HepG2 (cell line): ENCODE data around the gene SKI. TPM values are rescaled to one million over a fixed set of nuclear protein-coding genes. Genes with fewer than 3 reads are reported as not detected.
A peak's percentile ranks its signal among the peaks of the same experiment; 100 is the strongest.

Experiments
- DNMT1 ChIP-seq: sonication (generic); formaldehyde crosslinking; IDR thresholded peaks from 2 replicates; pipeline ENCODE4 v1.5.1; 2020; ENCODE audit warnings: mild to moderate bottlenecking, missing genetic modification reagents
- GTF3A ChIP-seq: sonication (generic); formaldehyde crosslinking; conservative IDR thresholded peaks from 2 replicates; pipeline ENCODE4 v1.4.0; 2020; ENCODE audit warnings: mild to moderate bottlenecking, missing genetic modification reagents
- HMG20B ChIP-seq: conservative IDR thresholded peaks from 2 replicates; pipeline ENCODE4 v1.6.1; 2016; ENCODE audit warnings: missing genetic modification reagents, missing compliant biosample characterization
- KAT8 ChIP-seq: IDR thresholded peaks from 2 replicates; pipeline ENCODE4 v1.6.1; 2016; ENCODE audit warnings: missing genetic modification reagents, missing compliant biosample characterization
- KDM5A ChIP-seq: fragments of 200-600 bp; sonication (generic); IDR thresholded peaks from 2 replicates; pipeline ENCODE4 v1.7.0; 2018; ENCODE audit warnings: antibody characterized with exemption, mild to moderate bottlenecking, low read length, borderline replicate concordance
- PTBP1 ChIP-seq: fragments of 200-400 bp; formaldehyde crosslinking; IDR thresholded peaks from 2 replicates; pipeline ENCODE4 v1.6.1; 2018; ENCODE audit warnings: low read length, low read depth; ENCODE audit not compliant: poor library complexity, severe bottlenecking
- SOX13 ChIP-seq, 3 experiments: fragments of 450-650 bp in 1 of 3; sonication (generic) in 1 of 3; formaldehyde crosslinking in 1 of 3; IDR thresholded peaks in 2 of 3; conservative IDR thresholded peaks in 1 of 3; 2 replicates each; pipeline versions ENCODE4 v1.5.0 to v1.6.1; 2016 to 2020; ENCODE audit warnings: antibody characterized with exemption in 1 of 3, mild to moderate bottlenecking in 1 of 3, missing compliant biosample characterization in 1 of 3, missing genetic modification reagents in 1 of 3, moderate library complexity in 1 of 3
- ZNF337 ChIP-seq: sonication (generic); formaldehyde crosslinking; IDR thresholded peaks from 2 replicates; pipeline ENCODE4 v1.5.1; 2020; ENCODE audit warnings: missing genetic modification reagents, low read depth, mild to moderate bottlenecking, borderline replicate concordance
- ZNF367 ChIP-seq: sonication (generic); formaldehyde crosslinking; IDR thresholded peaks from 2 replicates; pipeline ENCODE4 v1.4.0; 2020; ENCODE audit warnings: missing genetic modification reagents, borderline replicate concordance
- ZNF557 ChIP-seq: sonication (generic); formaldehyde crosslinking; IDR thresholded peaks from 2 replicates; pipeline ENCODE4 v1.4.0; 2020; ENCODE audit warnings: missing genetic modification reagents
- ZNF75D ChIP-seq: sonication (generic); formaldehyde crosslinking; IDR thresholded peaks from 2 replicates; pipeline ENCODE4 v1.8.1; 2023; ENCODE audit warnings: missing genetic modification reagents, mild to moderate bottlenecking, borderline replicate concordance
- ZNF891 ChIP-seq: sonication (generic); formaldehyde crosslinking; IDR thresholded peaks from 2 replicates; pipeline ENCODE4 v1.5.0; 2020; ENCODE audit warnings: mild to moderate bottlenecking, missing genetic modification reagents
- ZSCAN30 ChIP-seq: sonication (generic); formaldehyde crosslinking; IDR thresholded peaks from 2 replicates; pipeline ENCODE4 v1.5.0; 2020; ENCODE audit warnings: mild to moderate bottlenecking, missing genetic modification reagents
- polyA plus RNA-seq, 8 experiments: library from polyadenylated mRNA; depleted of rRNA in 3 of 8; stranded (reverse) in 7 of 8; unstranded in 1 of 8; fragments of >200 nt; fragmentation: Illumina TruSeq in 4 of 8; extraction: Trizol in 4 of 8; gene quantifications; 2 replicates each; pipeline versions ENCODE4 v1.2.1 to v1.2.3, GENCODE V29; 2011 to 2016; ENCODE audit warnings: low read depth in 4 of 8, missing spikeins in 1 of 8, mixed read lengths in 1 of 8; ENCODE audit not compliant: insufficient read depth in 1 of 8
- total RNA-seq, 5 experiments: library from RNA; depleted of rRNA; stranded (reverse); fragments of >200 nt; fragmentation: Illumina TruSeq; extraction: Trizol; gene quantifications; 2 replicates each; pipeline ENCODE4 v1.2.3, GENCODE V29; 2016; ENCODE audit warnings: low read depth in 1 of 5
- TF ChIP-seq, protein P1 (sequence below): sonication (generic); formaldehyde crosslinking; IDR thresholded peaks from one replicate; pipeline ENCODE4 v1.5.1; 2020; ENCODE audit warnings: mild to moderate bottlenecking, missing genetic modification reagents; ENCODE audit errors: not compliant biosample characterization
- TF ChIP-seq, protein P2 (sequence below): sonication (generic); formaldehyde crosslinking; IDR thresholded peaks from 2 replicates; pipeline ENCODE4 v1.4.0; 2020; ENCODE audit warnings: missing genetic modification reagents
- TF ChIP-seq, protein P3 (sequence below): sonication (generic); formaldehyde crosslinking; IDR thresholded peaks from 2 replicates; pipeline ENCODE4 v1.4.0; 2020; ENCODE audit warnings: missing genetic modification reagents

Gene SKI
- total and polyA plus RNA-seq, 2 of the 13 experiments (the other 11 are each of a cell fraction or from before 2014, with no cell fraction given) = 4.7 to 6.9 TPM

DNA sequence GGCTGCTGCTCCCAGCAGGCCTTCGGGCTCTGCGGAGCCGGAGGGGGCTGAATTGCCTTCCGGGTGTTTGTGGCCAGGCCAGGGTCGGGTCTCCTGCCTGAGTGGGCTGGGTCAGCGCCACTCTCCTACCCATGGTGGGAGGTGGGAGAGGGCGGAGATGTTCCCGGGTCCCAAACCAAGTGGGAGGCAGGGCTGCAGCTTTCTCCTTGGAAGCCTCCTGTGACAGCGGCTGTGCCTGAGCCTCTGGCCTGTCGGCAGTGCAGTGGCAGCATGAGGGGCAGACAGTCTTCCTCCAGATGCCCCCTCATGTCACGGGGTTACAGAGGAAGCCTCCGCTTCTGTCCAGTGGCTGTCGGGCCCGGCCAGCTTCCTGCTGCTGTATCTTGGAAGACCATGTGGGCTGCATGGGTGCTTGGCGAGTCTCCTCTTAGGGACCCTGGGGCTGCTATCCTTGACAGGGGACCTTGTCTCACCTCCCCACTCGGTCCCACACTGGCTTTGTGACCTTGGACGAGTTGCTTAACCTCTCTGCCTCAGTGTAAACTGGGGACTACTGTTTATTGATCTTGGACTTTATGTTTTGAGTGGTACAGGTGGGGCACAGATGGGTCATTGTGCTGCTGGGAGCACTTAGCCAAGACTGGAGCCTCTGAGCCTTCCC lies 4.3 kb downstream of the SKI start (continued):
- TF ChIP-seq SOX13 (IDR thresholded peaks at IDR 0.05) (peak; percentile 49; the same call in 1 of the 2 replicates), SOX13 (CRISPR knock-in tag; conservative IDR thresholded peaks at IDR 0.05 in 1 of 2, IDR thresholded peaks at IDR 0.05 in 1 of 2) (peak in 1 of 2 experiments; percentile 90; a peak in 2 of 4 replicates), ZNF557 (no peak), HMG20B (CRISPR knock-in tag) (0 out of 2 replicates have a peak, but pooled peaks have one; percentile 49), KAT8 (CRISPR knock-in tag) (peak; percentile 45; the same call in 1 of the 2 replicates), ZNF891 (no peak; the same call in 1 of the 2 replicates), GTF3A (CRISPR knock-in tag) (peak; percentile 36; the same call in 1 of the 2 replicates), ZSCAN30 (no peak), ZNF337 (CRISPR knock-in tag) (no peak), ZNF75D (CRISPR knock-in tag) (no peak), DNMT1 (no peak), KDM5A (peak; percentile 36; the same call in 1 of the 2 replicates), ZNF367 (no peak), PTBP1 (no peak)
- TF ChIP-seq, protein P1, sequence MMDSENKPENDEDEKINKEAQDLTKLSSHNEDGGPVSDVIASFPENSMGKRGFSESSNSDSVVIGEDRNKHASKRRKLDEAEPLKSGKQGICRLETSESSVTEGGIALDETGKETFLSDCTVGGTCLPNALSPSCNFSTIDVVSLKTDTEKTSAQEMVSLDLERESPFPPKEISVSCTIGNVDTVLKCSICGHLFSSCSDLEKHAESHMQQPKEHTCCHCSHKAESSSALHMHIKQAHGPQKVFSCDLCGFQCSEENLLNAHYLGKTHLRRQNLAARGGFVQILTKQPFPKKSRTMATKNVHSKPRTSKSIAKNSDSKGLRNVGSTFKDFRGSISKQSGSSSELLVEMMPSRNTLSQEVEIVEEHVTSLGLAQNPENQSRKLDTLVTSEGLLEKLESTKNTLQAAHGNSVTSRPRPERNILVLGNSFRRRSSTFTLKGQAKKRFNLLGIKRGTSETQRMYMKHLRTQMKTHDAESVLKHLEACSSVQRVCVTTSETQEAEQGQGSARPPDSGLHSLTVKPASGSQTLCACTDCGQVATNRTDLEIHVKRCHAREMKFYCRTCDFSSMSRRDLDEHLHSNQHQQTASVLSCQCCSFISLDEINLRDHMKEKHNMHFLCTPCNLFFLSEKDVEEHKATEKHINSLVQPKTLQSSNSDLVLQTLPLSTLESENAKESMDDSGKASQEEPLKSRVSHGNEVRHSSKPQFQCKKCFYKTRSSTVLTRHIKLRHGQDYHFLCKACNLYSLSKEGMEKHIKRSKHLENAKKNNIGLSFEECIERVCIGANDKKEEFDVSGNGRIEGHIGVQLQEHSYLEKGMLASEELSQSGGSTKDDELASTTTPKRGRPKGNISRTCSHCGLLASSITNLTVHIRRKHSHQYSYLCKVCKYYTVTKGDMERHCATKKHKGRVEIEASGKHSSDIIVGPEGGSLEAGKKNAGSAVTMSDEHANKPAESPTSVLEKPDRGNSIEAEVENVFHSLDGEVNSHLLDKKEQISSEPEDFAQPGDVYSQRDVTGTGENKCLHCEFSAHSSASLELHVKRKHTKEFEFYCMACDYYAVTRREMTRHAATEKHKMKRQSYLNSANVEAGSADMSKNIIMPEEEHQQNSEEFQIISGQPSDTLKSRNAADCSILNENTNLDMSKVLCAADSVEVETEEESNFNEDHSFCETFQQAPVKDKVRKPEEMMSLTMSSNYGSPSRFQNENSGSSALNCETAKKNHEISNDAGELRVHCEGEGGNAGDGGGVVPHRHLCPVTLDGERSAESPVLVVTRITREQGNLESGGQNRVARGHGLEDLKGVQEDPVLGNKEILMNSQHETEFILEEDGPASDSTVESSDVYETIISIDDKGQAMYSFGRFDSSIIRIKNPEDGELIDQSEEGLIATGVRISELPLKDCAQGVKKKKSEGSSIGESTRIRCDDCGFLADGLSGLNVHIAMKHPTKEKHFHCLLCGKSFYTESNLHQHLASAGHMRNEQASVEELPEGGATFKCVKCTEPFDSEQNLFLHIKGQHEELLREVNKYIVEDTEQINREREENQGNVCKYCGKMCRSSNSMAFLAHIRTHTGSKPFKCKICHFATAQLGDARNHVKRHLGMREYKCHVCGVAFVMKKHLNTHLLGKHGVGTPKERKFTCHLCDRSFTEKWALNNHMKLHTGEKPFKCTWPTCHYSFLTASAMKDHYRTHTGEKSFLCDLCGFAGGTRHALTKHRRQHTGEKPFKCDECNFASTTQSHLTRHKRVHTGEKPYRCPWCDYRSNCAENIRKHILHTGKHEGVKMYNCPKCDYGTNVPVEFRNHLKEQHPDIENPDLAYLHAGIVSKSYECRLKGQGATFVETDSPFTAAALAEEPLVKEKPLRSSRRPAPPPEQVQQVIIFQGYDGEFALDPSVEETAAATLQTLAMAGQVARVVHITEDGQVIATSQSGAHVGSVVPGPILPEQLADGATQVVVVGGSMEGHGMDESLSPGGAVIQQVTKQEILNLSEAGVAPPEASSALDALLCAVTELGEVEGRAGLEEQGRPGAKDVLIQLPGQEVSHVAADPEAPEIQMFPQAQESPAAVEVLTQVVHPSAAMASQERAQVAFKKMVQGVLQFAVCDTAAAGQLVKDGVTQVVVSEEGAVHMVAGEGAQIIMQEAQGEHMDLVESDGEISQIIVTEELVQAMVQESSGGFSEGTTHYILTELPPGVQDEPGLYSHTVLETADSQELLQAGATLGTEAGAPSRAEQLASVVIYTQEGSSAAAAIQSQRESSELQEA = peak; percentile 43
- TF ChIP-seq, protein P2, sequence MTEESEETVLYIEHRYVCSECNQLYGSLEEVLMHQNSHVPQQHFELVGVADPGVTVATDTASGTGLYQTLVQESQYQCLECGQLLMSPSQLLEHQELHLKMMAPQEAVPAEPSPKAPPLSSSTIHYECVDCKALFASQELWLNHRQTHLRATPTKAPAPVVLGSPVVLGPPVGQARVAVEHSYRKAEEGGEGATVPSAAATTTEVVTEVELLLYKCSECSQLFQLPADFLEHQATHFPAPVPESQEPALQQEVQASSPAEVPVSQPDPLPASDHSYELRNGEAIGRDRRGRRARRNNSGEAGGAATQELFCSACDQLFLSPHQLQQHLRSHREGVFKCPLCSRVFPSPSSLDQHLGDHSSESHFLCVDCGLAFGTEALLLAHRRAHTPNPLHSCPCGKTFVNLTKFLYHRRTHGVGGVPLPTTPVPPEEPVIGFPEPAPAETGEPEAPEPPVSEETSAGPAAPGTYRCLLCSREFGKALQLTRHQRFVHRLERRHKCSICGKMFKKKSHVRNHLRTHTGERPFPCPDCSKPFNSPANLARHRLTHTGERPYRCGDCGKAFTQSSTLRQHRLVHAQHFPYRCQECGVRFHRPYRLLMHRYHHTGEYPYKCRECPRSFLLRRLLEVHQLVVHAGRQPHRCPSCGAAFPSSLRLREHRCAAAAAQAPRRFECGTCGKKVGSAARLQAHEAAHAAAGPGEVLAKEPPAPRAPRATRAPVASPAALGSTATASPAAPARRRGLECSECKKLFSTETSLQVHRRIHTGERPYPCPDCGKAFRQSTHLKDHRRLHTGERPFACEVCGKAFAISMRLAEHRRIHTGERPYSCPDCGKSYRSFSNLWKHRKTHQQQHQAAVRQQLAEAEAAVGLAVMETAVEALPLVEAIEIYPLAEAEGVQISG = peak; percentile 36; the same call in 1 of the 2 replicates
- TF ChIP-seq, protein P3, sequence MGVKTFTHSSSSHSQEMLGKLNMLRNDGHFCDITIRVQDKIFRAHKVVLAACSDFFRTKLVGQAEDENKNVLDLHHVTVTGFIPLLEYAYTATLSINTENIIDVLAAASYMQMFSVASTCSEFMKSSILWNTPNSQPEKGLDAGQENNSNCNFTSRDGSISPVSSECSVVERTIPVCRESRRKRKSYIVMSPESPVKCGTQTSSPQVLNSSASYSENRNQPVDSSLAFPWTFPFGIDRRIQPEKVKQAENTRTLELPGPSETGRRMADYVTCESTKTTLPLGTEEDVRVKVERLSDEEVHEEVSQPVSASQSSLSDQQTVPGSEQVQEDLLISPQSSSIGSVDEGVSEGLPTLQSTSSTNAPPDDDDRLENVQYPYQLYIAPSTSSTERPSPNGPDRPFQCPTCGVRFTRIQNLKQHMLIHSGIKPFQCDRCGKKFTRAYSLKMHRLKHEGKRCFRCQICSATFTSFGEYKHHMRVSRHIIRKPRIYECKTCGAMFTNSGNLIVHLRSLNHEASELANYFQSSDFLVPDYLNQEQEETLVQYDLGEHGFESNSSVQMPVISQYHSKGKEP (CRISPR knock-in tag) = no peak
